GM18870 (cell line): ENCODE results near the gene SLC5A12.

Experiments
- ATAC-seq: cut with Tn5 transposase; IDR thresholded peaks from one replicate; pipeline ENCODE4 v1.9.1; 2021; ENCODE audit warnings: moderate library complexity; ENCODE audit not compliant: unreplicated experiment

The SLC5A12 gene

DNA sequence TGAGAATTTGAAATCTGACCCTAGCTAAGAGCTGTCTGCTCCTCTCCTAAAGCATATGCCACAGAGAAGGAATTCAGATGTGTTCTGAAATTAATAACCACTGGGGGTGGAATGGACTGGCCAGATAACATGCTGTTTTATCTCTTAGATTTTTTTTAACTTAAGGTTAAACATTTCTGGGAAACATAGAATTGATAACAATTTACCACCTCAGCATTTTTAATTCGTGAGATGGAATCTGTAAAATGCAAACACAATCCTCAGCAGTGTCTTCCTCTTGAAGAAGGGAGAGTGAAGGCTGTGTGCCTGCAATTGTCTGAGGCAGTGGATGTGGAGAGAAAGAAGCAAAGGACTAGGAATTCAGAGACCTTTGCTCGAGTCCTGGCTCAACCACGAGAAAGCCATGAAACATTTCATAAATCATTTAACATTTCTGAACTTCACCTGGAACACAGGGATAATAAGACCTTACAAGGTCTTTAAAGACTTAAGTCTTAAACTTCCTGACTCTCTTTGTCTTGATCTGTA is at the start of gene SLC5A12:
Gene SLC5A12 (minus strand): TSS at position 113 of the 528 bp plus-strand sequence. CDS start 346 bp downstream, outside the sequence.
- no peak for ATAC-seq

DNA sequence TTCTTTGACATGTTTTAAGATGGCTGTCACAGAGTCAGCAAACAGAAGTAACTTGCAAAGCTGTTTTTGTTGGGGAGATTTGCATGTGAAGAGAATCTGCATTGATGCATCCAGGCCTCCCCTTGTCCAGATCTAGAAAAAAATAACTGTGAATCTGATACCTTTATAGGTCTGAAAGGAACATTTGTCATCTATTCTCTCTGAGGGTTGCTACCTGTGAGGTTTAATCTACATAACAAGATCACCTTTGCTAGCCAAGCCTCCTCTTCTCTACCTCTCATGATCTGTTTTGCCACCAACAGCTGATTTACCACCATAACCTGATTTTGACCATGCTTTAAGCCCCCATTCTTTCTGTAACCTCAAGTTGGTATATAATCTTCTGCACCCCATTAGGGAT is 47.2 kb upstream of the SLC5A12 start:
- ATAC-seq, result no peak

GRCh38 chr11:26767060-26767459 is 45.2 kb upstream of the SLC5A12 start:
- no peak for ATAC-seq

GRCh38 chr11:26765323-26765722 is 43.5 kb upstream of the SLC5A12 start:
- no peak for ATAC-seq

GRCh38 chr11:26764825-26765224 is 43.0 kb upstream of the SLC5A12 start:
- ATAC-seq, result no peak

DNA sequence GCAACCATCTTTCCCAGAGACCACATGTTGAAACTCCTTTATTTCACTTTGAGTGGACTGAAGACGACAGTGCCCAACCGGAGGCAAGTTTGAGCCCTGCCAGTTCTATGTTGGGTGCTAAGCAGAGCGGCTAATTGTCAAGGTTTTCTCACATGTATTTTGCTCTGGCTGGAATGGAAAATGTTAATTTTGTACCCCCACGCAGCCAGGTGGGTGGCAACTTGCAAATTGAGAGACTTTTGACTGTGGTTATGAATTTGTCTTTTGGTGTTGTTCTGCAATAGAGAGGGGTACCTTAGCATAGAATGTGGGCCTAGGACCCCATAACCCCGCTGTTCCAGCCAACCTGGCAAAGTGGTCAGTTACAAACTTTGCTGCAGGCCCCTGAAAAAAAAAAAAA is 42.5 kb upstream of the SLC5A12 start:
- ATAC-seq, result no peak

DNA sequence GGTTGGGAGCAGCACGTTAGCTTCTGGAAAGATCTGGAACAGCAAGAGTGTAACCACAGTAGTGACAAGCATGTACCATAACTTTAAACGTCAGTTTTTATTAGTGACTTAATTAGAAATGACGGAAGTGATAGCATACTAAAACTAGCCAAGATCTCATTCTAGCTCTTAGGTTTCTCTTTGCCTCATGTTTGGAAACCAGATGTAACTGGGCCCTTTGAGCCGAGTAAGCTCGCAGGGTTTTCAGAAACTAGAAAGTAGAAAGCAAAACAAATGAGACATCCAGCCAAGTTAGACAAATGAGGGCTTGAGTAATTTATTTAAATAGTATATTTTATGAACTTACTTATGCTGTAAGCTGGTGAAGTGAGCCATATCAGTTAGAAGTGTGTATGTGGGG is 40.2 kb upstream of the SLC5A12 start:
- no peak for ATAC-seq

GRCh38 chr11:26761361-26761809 is 39.5 kb upstream of the SLC5A12 start:
- ATAC-seq, result no peak

- ATAC-seq, result no peak
These were observed 36.1 kb upstream of the SLC5A12 start for GRCh38 chr11:26757995-26758394.

DNA sequence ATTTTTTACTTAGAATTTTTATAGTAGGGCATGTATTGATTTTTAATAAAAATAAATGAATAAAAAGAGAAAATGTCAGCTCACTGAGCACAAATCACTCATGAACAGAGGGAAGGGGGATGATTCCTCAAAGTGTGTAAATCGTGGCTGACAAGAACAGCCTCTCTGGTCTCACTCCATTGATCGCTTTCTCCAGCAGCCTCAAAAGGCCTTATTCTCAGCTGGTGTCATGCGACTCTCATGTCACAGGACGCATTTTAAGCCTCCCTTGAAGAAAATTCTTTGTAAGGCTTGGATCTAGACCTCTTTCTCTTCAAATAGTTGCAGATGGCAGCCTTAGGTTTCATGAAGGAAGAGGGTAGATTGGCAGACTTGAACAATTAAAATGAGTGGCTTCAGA is 33.9 kb upstream of the SLC5A12 start:
- ATAC-seq, result no peak

- peak; percentile 82 for ATAC-seq
These were observed 32.1 kb upstream of the SLC5A12 start for GRCh38 chr11:26753723-26754504.

GRCh38 chr11:26749927-26750326 is 28.1 kb upstream of the SLC5A12 start:
- no peak for ATAC-seq

- ATAC-seq, result peak; percentile 95
These were observed 21.8 kb upstream of the SLC5A12 start for GRCh38 chr11:26743622-26744021.

- ATAC-seq, result no peak
These were observed 21.1 kb upstream of the SLC5A12 start for GRCh38 chr11:26742966-26743365.

GRCh38 chr11:26741036-26741435 is 19.2 kb upstream of the SLC5A12 start:
- ATAC-seq, result no peak

DNA sequence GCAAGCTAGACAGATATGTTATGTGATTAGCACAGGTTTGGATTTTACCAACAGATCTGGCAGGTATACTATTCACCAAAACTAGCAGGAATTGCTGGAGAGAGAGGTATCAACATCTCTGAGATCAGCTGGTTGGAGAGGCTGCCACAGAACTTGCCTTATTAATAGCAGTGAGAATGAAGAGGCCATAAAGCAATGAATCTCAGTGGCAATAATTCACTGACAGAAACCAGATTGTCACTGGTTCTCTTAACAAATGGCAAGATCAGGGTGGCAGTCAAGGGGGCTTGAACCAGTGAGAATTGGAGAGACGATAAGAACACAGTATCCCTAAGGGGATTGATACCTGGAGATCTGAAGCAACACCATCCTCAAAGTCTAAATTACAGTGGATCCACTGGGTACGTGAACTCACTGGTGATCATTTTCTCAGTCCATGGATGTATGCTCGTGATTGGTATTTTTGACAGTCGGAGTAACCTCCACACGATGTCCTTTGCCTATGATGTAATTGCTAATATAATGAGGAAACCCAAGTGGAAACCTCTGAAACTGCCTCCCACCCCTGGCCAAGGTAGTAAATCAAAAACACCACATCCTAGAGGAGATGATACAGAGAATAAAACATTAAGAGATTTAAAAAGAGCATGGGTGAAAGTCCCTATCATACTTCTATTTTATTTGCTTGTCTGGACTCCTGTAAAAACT is 17.7 kb upstream of the SLC5A12 start:
- ATAC-seq, result no peak

DNA sequence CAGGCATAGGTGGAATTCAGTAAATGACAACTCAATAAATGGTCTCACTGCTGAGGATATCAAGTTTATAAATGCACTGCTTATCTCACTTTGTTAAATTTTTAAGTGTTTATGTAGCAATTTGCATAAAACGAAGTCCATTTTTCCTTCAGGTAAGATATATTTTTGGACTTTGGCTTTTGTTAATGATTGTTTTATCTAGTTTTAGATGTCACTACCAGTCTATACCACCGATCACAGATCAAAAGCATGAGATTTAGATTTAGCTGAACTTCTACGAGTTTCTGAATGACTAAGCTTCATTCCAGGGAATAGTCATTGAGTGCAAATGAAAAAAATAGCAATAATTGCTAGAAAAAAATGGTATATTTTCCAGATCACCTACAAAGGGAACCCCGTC is 12.8 kb upstream of the SLC5A12 start:
- ATAC-seq, result no peak

DNA sequence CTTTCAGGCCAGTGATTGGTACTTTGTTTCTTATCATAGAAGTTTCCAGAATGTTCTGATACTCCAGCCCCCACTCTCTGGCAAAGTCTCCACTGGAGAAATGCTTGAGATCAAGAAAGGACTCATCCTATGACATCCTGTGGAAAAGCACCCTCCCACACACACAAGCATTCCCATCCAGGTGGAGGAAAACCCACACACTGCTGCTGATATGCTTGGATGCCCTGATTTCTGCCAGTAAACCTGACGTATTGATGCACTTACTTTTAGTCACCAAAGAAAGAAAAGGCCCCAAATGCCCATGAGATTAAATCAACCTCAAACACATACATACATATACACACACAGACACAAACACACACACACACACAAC is 9.2 kb upstream of the SLC5A12 start:
- ATAC-seq, result no peak

DNA sequence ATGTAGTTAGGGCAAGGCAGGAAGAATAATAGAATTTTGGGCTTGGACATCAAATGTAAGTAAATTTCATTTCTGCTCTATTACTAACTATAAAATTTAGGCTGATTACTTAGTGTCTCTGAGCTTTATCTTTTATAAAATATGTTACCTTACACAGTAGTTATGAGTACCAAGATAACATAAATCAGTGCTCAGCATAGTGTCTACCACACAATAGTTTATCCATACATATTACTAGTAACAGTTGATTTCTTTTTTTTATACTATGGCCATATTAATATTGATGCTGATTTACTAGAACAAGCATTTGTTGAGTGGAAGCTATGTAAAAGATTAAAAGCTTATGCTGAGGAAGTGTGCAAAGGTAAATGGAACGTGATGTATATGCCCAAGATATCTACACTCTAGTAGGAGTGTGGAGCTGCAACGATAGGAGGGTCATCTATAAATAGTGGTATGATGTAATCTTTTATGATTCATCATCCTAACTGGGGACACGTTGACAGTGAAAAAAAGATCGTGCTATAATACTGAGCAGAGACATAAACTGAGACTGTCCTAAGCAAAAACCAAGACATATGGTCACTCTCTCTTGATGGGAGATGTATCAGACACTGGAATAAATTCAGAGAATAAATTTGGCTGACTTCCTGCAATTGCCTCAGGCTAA is 8.7 kb upstream of the SLC5A12 start:
- ATAC-seq, result no peak

- no peak for ATAC-seq
These were observed 7.4 kb upstream of the SLC5A12 start for GRCh38 chr11:26729284-26729683.

DNA sequence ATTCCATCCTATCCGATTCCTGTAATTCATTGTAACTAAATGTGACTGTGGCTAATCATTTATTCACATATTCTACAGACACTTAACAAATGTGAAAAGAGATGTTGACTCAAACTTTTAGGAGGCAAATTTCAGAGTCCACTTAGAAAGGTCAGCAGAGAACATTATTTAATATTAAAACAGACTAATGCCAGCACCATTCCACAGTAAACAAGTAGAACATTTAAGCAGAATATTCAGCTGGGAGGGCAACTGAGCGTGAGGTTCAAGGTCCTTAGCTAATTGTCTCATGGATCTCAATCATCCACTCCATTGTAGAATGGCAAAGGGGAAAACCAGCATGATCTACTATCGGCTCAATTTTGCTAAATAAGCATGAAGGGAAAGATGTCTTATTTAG is 5.1 kb upstream of the SLC5A12 start:
- no peak for ATAC-seq

DNA sequence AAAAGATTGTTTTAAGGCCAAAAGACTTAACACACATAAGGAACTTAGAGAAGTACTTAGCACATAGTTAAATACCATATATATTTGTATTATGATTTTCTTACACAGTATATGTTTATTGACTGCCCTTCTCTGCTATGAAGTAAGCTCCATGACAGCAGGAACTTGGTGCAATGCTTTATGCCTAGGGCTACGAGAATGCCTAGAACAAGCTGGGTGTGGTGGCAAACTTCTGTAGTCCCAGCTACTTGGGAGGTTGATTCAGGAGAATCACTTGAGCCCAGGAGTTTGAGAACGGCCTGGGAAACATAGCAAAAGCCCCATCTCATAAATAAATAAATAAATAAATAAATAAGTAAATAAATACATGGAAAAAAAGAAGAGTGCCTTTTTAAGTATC is 1.9 kb downstream of the SLC5A12 start:
- ATAC-seq, result no peak
